ENCODE measurements around the gene HAAO.
A peak's percentile ranks its signal among the peaks of the same experiment; 100 is the strongest.

HAAO gene

DNA sequence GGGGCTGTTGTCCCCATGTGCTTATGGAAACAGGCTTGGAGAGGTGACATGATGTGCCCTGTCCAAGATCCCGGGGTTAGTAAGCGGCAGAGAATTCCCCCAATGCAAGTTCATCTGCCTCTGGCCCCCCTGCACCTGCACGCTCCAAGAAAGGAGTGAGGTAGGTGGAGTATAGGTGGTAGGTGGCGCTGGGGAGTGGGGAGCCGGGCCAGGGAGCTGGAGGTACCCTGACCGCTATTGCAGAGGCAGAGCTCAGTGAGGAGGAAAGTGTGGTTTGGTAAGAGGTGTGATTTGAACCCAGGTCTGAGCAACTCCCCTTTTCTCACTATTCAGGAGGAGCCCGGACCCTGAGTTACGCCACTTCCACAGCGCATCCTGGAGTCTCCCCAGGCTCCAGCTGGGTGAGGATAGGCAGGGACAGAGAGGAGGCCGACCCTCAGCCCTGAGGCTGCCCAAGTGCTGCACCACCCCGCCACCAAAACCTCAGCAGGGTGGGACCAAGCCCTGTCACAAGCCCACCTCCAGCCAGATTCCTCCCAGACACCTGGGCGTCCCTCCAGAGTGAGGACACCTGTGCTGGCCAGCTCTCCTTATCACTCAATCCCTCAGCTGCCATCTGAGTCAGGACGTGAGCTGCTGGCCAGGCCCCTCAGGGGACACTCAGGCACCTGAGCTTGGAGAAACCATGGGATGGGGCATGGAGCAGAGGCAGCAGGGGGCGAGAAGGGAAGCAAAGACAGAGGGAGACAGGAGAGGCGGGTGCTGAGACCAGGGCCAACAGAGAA, 5.6 kb downstream of the HAAO start:
- H2BK5ac ChIP-seq (ENCODE audit: low read depth, low read length, poor library complexity, severe bottlenecking), result no peak overlapping the region
- no peak overlapping the region for H2AK5ac ChIP-seq (ENCODE audit: low read length, severe bottlenecking)
- 81% methylated on average over 15 of the region's 15 CpGs for WGBS
- peak overlapping the region in 1 of 2 experiments; percentile 44 for H3K14ac ChIP-seq (ENCODE audit: low read length in 2 of 2)
- no peak overlapping the region for H2BK15ac ChIP-seq (ENCODE audit: low read depth, poor library complexity, severe bottlenecking)
- DNase-seq, result no peak
- H2AFZ ChIP-seq (ENCODE audit: low read depth, low read length), result no peak overlapping the region
- peak overlapping the region; percentile 12 for H4K8ac ChIP-seq (ENCODE audit: low read length)
- H3K4ac ChIP-seq (ENCODE audit: low read depth in 1 of 2, low read length in 2 of 2), result no peak overlapping the region
- H3K4me3 ChIP-seq (ENCODE audit: insufficient read depth in 1 of 2, low read depth in 1 of 2, low read length in 2 of 2), result no peak overlapping the region
- no peak overlapping the region for H3K18ac ChIP-seq (ENCODE audit: low read depth in 1 of 2, low read length in 2 of 2)
- no peak overlapping the region for H3K9ac ChIP-seq (ENCODE audit: low read length)
- no peak overlapping the region for H2BK120ac ChIP-seq (ENCODE audit: low read depth, low read length)
- H4K91ac ChIP-seq (ENCODE audit: low read length), result no peak overlapping the region
- H3K27ac ChIP-seq (ENCODE audit: low read length, poor library complexity, severe bottlenecking), result no peak overlapping the region
- H3K9me3 ChIP-seq (ENCODE audit: control insufficient read depth, low read length), result no peaks in the 10 kb centered on the region
- H3K4me1 ChIP-seq (ENCODE audit: control insufficient read depth, insufficient read depth, low read depth, low read length), result no peaks in the 10 kb centered on the region
- H3K36me3 ChIP-seq (ENCODE audit: control insufficient read depth in 1 of 2, insufficient read depth in 2 of 2, low read depth in 1 of 2, low read length in 2 of 2), result peaks cover 0 to 5% of the 10 kb centered on the region in 2 experiments
- no peaks in the 10 kb centered on the region for H3K79me1 ChIP-seq (replicated peaks; ENCODE audit: low read length, poor library complexity, severe bottlenecking)
- no peak overlapping the region for H3K4me2 ChIP-seq (ENCODE audit: low read length, poor library complexity, severe bottlenecking)
- H3K23ac ChIP-seq (ENCODE audit: low read length in 2 of 2), result no peak overlapping the region
- H2BK12ac ChIP-seq (ENCODE audit: low read length in 2 of 2), result no peak overlapping the region
- peaks cover 20% of the 10 kb centered on the region in 2 experiments for H3K27me3 ChIP-seq (ENCODE audit: control insufficient read depth in 1 of 2, insufficient read depth in 1 of 2, low read length in 2 of 2)

DNA sequence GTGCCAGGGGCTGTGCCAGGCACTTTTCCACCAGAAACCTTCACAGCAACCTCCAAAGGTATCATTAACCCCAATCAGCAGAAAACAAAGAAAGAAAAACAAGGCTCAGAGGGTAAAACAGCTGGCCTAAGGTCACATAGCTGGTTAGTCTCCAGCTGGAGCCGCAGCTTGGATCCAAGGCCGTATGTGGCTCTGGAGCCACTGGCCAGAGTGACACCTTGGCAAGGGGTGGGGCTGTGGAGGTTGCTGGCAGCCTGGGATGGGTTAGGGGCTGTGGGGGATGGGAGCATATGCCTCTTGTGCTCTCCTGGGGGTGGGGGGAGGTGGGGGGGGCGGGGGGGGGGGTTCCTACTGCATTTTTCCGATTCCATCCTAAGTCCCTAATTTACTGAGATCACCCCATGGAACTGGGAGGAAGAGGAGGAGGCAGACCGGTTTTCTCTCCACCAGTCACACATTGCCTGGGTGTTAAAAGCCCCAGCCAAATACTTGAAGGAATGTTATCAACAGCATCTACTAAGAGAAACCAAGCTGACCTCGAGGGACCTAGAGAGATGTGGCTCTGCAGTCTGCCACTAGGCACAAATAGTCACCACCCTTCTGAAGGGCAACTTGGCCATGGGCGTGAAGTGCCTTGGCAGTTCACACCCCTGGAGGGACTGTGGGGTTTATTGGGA, 8.0 kb downstream of the HAAO start:
- H4K8ac ChIP-seq (ENCODE audit: low read length), result no peak overlapping the region
- H2BK5ac ChIP-seq (ENCODE audit: low read depth, low read length, poor library complexity, severe bottlenecking), result no peak overlapping the region
- no peak overlapping the region for H3K27ac ChIP-seq (ENCODE audit: low read length, poor library complexity, severe bottlenecking)
- no peak overlapping the region for H2AFZ ChIP-seq (ENCODE audit: low read depth, low read length)
- no peaks in the 10 kb centered on the region for H3K4me1 ChIP-seq (ENCODE audit: control insufficient read depth, insufficient read depth, low read depth, low read length)
- H3K23ac ChIP-seq (ENCODE audit: low read length in 2 of 2), result no peak overlapping the region
- no peak overlapping the region for H3K9ac ChIP-seq (ENCODE audit: low read length)
- H3K4me3 ChIP-seq (ENCODE audit: insufficient read depth in 1 of 2, low read depth in 1 of 2, low read length in 2 of 2), result no peak overlapping the region
- H3K36me3 ChIP-seq (ENCODE audit: control insufficient read depth in 1 of 2, insufficient read depth in 2 of 2, low read depth in 1 of 2, low read length in 2 of 2), result peaks cover 0 to 5% of the 10 kb centered on the region in 2 experiments
- H3K4me2 ChIP-seq (ENCODE audit: low read length, poor library complexity, severe bottlenecking), result no peak overlapping the region
- no peak overlapping the region for H2BK120ac ChIP-seq (ENCODE audit: low read depth, low read length)
- peaks cover 5% of the 10 kb centered on the region in 2 experiments for H3K27me3 ChIP-seq (ENCODE audit: control insufficient read depth in 1 of 2, insufficient read depth in 1 of 2, low read length in 2 of 2)
- 69% methylated on average over 4 of the region's 7 CpGs for WGBS
- no peak overlapping the region for H2BK12ac ChIP-seq (ENCODE audit: low read length in 2 of 2)
- H4K91ac ChIP-seq (ENCODE audit: low read length), result no peak overlapping the region
- H3K18ac ChIP-seq (ENCODE audit: low read depth in 1 of 2, low read length in 2 of 2), result no peak overlapping the region
- no peak overlapping the region for H2BK15ac ChIP-seq (ENCODE audit: low read depth, poor library complexity, severe bottlenecking)
- DNase-seq, result no peak
- H3K4ac ChIP-seq (ENCODE audit: low read depth in 1 of 2, low read length in 2 of 2), result no peak overlapping the region
- H3K14ac ChIP-seq (ENCODE audit: low read length in 2 of 2), result no peak overlapping the region
- no peaks in the 10 kb centered on the region for H3K9me3 ChIP-seq (ENCODE audit: control insufficient read depth, low read length)
- H2AK5ac ChIP-seq (ENCODE audit: low read length, severe bottlenecking), result no peak overlapping the region
- H3K79me1 ChIP-seq (replicated peaks; ENCODE audit: low read length, poor library complexity, severe bottlenecking), result no peaks in the 10 kb centered on the region

DNA sequence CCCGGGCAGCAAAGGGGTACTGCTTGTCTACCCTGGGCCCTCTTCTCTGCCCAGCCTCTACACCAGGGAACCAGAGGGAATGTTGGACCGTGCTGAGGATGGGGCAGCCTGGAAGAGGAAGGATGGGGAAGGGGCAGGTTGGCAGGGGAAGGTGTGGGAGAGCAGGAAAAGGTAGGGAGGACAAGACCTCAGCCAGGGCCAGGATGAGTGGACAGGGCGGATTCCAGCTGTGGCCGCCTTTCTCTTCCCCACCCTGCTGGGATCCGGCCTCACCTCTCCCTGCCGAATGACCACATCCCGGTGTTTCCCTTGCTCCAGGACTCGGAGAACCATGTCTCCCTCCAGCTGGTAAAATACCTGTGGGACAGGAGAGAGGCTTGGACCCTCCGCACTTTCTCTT, 8.9 kb downstream of the HAAO start:
- Histone ChIP-seq H2AK5ac (ENCODE audit: low read length, severe bottlenecking) (no peak overlapping the region), H3K4me1 (ENCODE audit: control insufficient read depth, insufficient read depth, low read depth, low read length) (no peaks in the 10 kb centered on the region), H3K4me2 (ENCODE audit: low read length, poor library complexity, severe bottlenecking) (no peak overlapping the region), H3K4me3 (ENCODE audit: insufficient read depth in 1 of 2, low read depth in 1 of 2, low read length in 2 of 2) (no peak overlapping the region), H3K27me3 (ENCODE audit: control insufficient read depth in 1 of 2, insufficient read depth in 1 of 2, low read length in 2 of 2) (peaks cover 5% of the 10 kb centered on the region in 2 experiments), H2BK120ac (ENCODE audit: low read depth, low read length) (no peak overlapping the region), H2BK15ac (ENCODE audit: low read depth, poor library complexity, severe bottlenecking) (no peak overlapping the region), H2BK12ac (ENCODE audit: low read length in 2 of 2) (no peak overlapping the region), H3K23ac (ENCODE audit: low read length in 2 of 2) (no peak overlapping the region), H4K8ac (ENCODE audit: low read length) (no peak overlapping the region), H3K14ac (ENCODE audit: low read length in 2 of 2) (no peak overlapping the region), H3K27ac (ENCODE audit: low read length, poor library complexity, severe bottlenecking) (no peak overlapping the region), H3K79me1 (replicated peaks; ENCODE audit: low read length, poor library complexity, severe bottlenecking) (no peaks in the 10 kb centered on the region), H3K4ac (ENCODE audit: low read depth in 1 of 2, low read length in 2 of 2) (no peak overlapping the region), H4K91ac (ENCODE audit: low read length) (peak overlapping the region; percentile 43), H2AFZ (ENCODE audit: low read depth, low read length) (no peak overlapping the region), H3K36me3 (ENCODE audit: control insufficient read depth in 1 of 2, insufficient read depth in 2 of 2, low read depth in 1 of 2, low read length in 2 of 2) (peaks cover 0 to 5% of the 10 kb centered on the region in 2 experiments), H2BK5ac (ENCODE audit: low read depth, low read length, poor library complexity, severe bottlenecking) (no peak overlapping the region), H3K9me3 (ENCODE audit: control insufficient read depth, low read length) (no peaks in the 10 kb centered on the region), H3K9ac (ENCODE audit: low read length) (no peak overlapping the region), H3K18ac (ENCODE audit: low read depth in 1 of 2, low read length in 2 of 2) (no peak overlapping the region)
- WGBS, result 88% methylated on average over 9 of the region's 9 CpGs
- no peak for DNase-seq

DNA sequence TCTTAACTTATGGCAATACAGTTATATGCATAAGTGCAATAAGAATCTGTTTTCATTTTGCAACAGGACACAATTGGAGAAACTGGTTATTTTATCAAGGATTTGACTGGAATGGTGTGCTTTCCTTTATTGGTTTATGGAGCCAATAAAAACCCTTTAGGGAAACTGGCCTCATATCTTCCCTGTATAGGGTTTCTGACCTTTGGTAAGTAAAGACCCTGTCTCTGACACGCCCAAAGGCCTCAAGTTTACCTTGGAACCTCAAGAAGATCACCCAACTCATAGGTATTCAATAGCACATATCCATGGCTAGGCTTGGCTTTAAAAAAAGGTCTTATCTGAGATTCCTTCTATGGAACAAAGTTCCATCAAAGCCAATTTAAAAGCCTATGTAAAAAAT, 11.2 kb downstream of the HAAO start:
- Histone ChIP-seq H3K79me1 (replicated peaks; ENCODE audit: low read length, poor library complexity, severe bottlenecking) (no peaks in the 10 kb centered on the region), H2BK12ac (ENCODE audit: low read length in 2 of 2) (no peak overlapping the region), H3K9ac (ENCODE audit: low read length) (no peak overlapping the region), H3K4me2 (ENCODE audit: low read length, poor library complexity, severe bottlenecking) (no peak overlapping the region), H3K4ac (ENCODE audit: low read depth in 1 of 2, low read length in 2 of 2) (no peak overlapping the region), H2BK5ac (ENCODE audit: low read depth, low read length, poor library complexity, severe bottlenecking) (no peak overlapping the region), H3K27me3 (ENCODE audit: control insufficient read depth in 1 of 2, insufficient read depth in 1 of 2, low read length in 2 of 2) (no peaks in the 10 kb centered on the region), H3K4me1 (ENCODE audit: control insufficient read depth, insufficient read depth, low read depth, low read length) (no peaks in the 10 kb centered on the region), H3K14ac (ENCODE audit: low read length in 2 of 2) (no peak overlapping the region), H3K23ac (ENCODE audit: low read length in 2 of 2) (no peak overlapping the region), H4K8ac (ENCODE audit: low read length) (no peak overlapping the region), H2BK120ac (ENCODE audit: low read depth, low read length) (no peak overlapping the region), H3K36me3 (ENCODE audit: control insufficient read depth in 1 of 2, insufficient read depth in 2 of 2, low read depth in 1 of 2, low read length in 2 of 2) (no peaks in the 10 kb centered on the region), H3K18ac (ENCODE audit: low read depth in 1 of 2, low read length in 2 of 2) (no peak overlapping the region), H2AFZ (ENCODE audit: low read depth, low read length) (no peak overlapping the region), H2AK5ac (ENCODE audit: low read length, severe bottlenecking) (no peak overlapping the region), H3K4me3 (ENCODE audit: insufficient read depth in 1 of 2, low read depth in 1 of 2, low read length in 2 of 2) (no peak overlapping the region), H3K9me3 (ENCODE audit: control insufficient read depth, low read length) (no peaks in the 10 kb centered on the region), H4K91ac (ENCODE audit: low read length) (no peak overlapping the region), H2BK15ac (ENCODE audit: low read depth, poor library complexity, severe bottlenecking) (no peak overlapping the region), H3K27ac (ENCODE audit: low read length, poor library complexity, severe bottlenecking) (no peak overlapping the region)
- no peak for DNase-seq
- 33% methylated on average over 1 of the region's 1 CpG for WGBS
